H1 (cell line): ENCODE measurements around the gene TAF1B. TPM values are rescaled to one million over a fixed set of nuclear protein-coding genes. Genes with fewer than 3 reads are reported as not detected.

Experiments
- CTCF ChIA-PET: fragments of 300-600 bp; sonication (Branson Sonifier 250); formaldehyde crosslinking; loops from one replicate; lab custom pipeline; 2021; ENCODE audit not compliant: partially characterized antibody; lab: Charles Lee
- POLR2A ChIA-PET: fragments of 300-600 bp; sonication (Branson Sonifier 250); formaldehyde crosslinking; loops from one replicate; lab custom pipeline; 2021; ENCODE audit warnings: inconsistent platforms; ENCODE audit not compliant: partially characterized antibody; lab: Charles Lee
- DNase-seq, 2 experiments: peaks; one replicate each; pipeline versions ENCODE4 v3.0.0 to v3.0.0-alpha.2; 2010 to 2022; ENCODE audit warnings: low spot score in 2 of 2, low read depth in 1 of 2, mixed read lengths in 1 of 2
- FAIRE-seq: peaks from 2 replicates; lab custom pipeline; 2011; peaks lifted over from hg19 to GRCh38; lab: Jason Lieb, UNC
- H2AFZ ChIP-seq: 2 replicates; pipeline ENCODE4 v1.8.1; 2012; ENCODE audit warnings: low read length, inconsistent platforms
- H2AK5ac ChIP-seq: 2 replicates; pipeline ENCODE4 v1.6.1; 2013; ENCODE audit warnings: low read depth, low read length
- H2BK120ac ChIP-seq: replicated peaks from 2 replicates; pipeline ENCODE3; 2013; ENCODE audit warnings: low read depth, low read length, inconsistent platforms
- H2BK12ac ChIP-seq: 2 replicates; pipeline ENCODE4 v1.6.1; 2013; ENCODE audit warnings: low read depth, low read length
- H2BK15ac ChIP-seq: 2 replicates; pipeline ENCODE4 v1.6.1; 2013; ENCODE audit warnings: low read length
- H2BK20ac ChIP-seq: 2 replicates; pipeline ENCODE4 v1.6.1; 2013; ENCODE audit warnings: low read length
- H2BK5ac ChIP-seq: 2 replicates; pipeline ENCODE4 v1.6.1; 2013; ENCODE audit warnings: low read depth, low read length
- H3K14ac ChIP-seq: 2 replicates; pipeline ENCODE4 v1.6.1; 2013; ENCODE audit warnings: inconsistent platforms; ENCODE audit not compliant: insufficient read length
- H3K18ac ChIP-seq: 2 replicates; pipeline ENCODE4 v1.6.1; 2013; ENCODE audit warnings: low read length; ENCODE audit errors: extremely low read depth
- H3K23ac ChIP-seq: 2 replicates; pipeline ENCODE4 v1.6.1; 2013; ENCODE audit warnings: inconsistent platforms; ENCODE audit not compliant: insufficient read length
- H3K23me2 ChIP-seq: 2 replicates; pipeline ENCODE4 v1.6.1; 2013; ENCODE audit warnings: low read depth, low read length
- H3K27ac ChIP-seq: 2 replicates; pipeline ENCODE4 v1.6.1; 2011; ENCODE audit warnings: low read depth, low read length, inconsistent platforms
- H3K27me3 ChIP-seq, 4 experiments: replicated peaks in 1 of 4; 1 replicate in 1 of 4; 2 replicates in 3 of 4; pipeline versions ENCODE4 v1.6.1 to v1.8.1; 2011 to 2013; ENCODE audit warnings: low read length in 3 of 4, mild to moderate bottlenecking in 3 of 4, inconsistent platforms in 2 of 4, mixed read lengths in 2 of 4, moderate library complexity in 1 of 4; ENCODE audit not compliant: control insufficient read depth in 3 of 4, insufficient read depth in 3 of 4; ENCODE audit errors: extremely low read depth in 1 of 4
- H3K36me3 ChIP-seq, 4 experiments: 2 replicates each; pipeline versions ENCODE4 v1.6.1 to v1.8.1; 2011 to 2013; ENCODE audit warnings: mild to moderate bottlenecking in 4 of 4, low read length in 3 of 4, moderate library complexity in 2 of 4, control low read depth in 1 of 4, inconsistent platforms in 1 of 4; ENCODE audit not compliant: insufficient read depth in 4 of 4, control insufficient read depth in 2 of 4
- H3K4ac ChIP-seq: replicated peaks from 2 replicates; pipeline ENCODE3; 2013; ENCODE audit warnings: low read length, low read depth, mixed read lengths, inconsistent platforms; ENCODE audit not compliant: insufficient read length
- H3K4me1 ChIP-seq, 4 experiments: replicated peaks in 1 of 4; 1 replicate in 1 of 4; 2 replicates in 3 of 4; pipeline versions ENCODE4 v1.6.1 to v1.8.1; 2011 to 2013; ENCODE audit warnings: low read length in 3 of 4, inconsistent platforms in 2 of 4, mixed read lengths in 1 of 4; ENCODE audit not compliant: insufficient read depth in 4 of 4, control insufficient read depth in 3 of 4
- H3K4me2 ChIP-seq, 2 experiments: 2 replicates each; pipeline versions ENCODE4 v1.6.1 to v1.8.1; 2011 to 2013; ENCODE audit warnings: low read depth in 2 of 2, low read length in 2 of 2, control low read depth in 1 of 2, inconsistent platforms in 1 of 2, mild to moderate bottlenecking in 1 of 2; ENCODE audit not compliant: insufficient read depth in 1 of 2
- H3K4me3 ChIP-seq, 4 experiments: fragments of 200-600, 300-600 bp in 1 of 4; sonication (generic), shearing (Covaris generic), sonication (Bioruptor Twin) in 1 of 4; 2 replicates each; pipeline versions ENCODE4 v1.5.1 to v1.8.1; 2011 to 2016; ENCODE audit warnings: low read length in 4 of 4, low read depth in 3 of 4, control low read depth in 2 of 4, inconsistent platforms in 2 of 4, mild to moderate bottlenecking in 2 of 4, mixed read lengths in 1 of 4, moderate library complexity in 1 of 4; ENCODE audit not compliant: insufficient read depth in 2 of 4; ENCODE audit errors: extremely low read depth in 1 of 4
- H3K56ac ChIP-seq: replicated peaks from 2 replicates; pipeline ENCODE3; 2013; ENCODE audit warnings: low read depth, mild to moderate bottlenecking, mixed read lengths, low read length, inconsistent platforms; ENCODE audit not compliant: insufficient read length
- H3K79me1 ChIP-seq: 2 replicates; pipeline ENCODE4 v1.6.1; 2013; ENCODE audit warnings: low read depth, low read length, control low read depth
- H3K79me2 ChIP-seq, 2 experiments: 2 replicates each; pipeline versions ENCODE4 v1.6.1 to v1.8.1; 2012 to 2013; ENCODE audit warnings: low read length in 2 of 2, mild to moderate bottlenecking in 2 of 2, inconsistent platforms in 1 of 2; ENCODE audit not compliant: insufficient read depth in 2 of 2, control insufficient read depth in 1 of 2
- H3K9ac ChIP-seq, 4 experiments: replicated peaks in 1 of 4; 1 replicate in 1 of 4; 2 replicates in 3 of 4; pipeline versions ENCODE4 v1.6.1 to v1.8.1; 2011 to 2013; ENCODE audit warnings: low read depth in 3 of 4, low read length in 3 of 4, control low read depth in 2 of 4, mild to moderate bottlenecking in 2 of 4, moderate library complexity in 2 of 4, inconsistent platforms in 1 of 4; ENCODE audit errors: extremely low read depth in 1 of 4
- H3K9me3 ChIP-seq, 2 experiments: 2 replicates each; pipeline versions ENCODE4 v1.6.1 to v1.8.1; 2012 to 2013; ENCODE audit warnings: mild to moderate bottlenecking in 2 of 2, moderate library complexity in 2 of 2, control low read depth in 1 of 2, inconsistent platforms in 1 of 2, low read depth in 1 of 2, low read length in 1 of 2, mixed read lengths in 1 of 2; ENCODE audit not compliant: insufficient read depth in 2 of 2
- H4K20me1 ChIP-seq, 2 experiments: replicated peaks in 1 of 2; 2 replicates each; pipeline versions ENCODE3 to v1.8.1; 2011 to 2013; ENCODE audit warnings: inconsistent platforms in 2 of 2, low read length in 2 of 2, mild to moderate bottlenecking in 1 of 2; ENCODE audit not compliant: insufficient read depth in 2 of 2, control insufficient read depth in 1 of 2
- H4K5ac ChIP-seq: 2 replicates; pipeline ENCODE4 v1.6.1; 2013; ENCODE audit warnings: low read length, low read depth, mixed read lengths, inconsistent platforms; ENCODE audit not compliant: insufficient read length
- H4K8ac ChIP-seq: 2 replicates; pipeline ENCODE4 v1.8.0; 2013; ENCODE audit warnings: mild to moderate bottlenecking, moderate library complexity, low read length, inconsistent platforms; ENCODE audit not compliant: insufficient read depth; ENCODE audit errors: extremely low read depth
- H4K91ac ChIP-seq: replicated peaks from 2 replicates; pipeline ENCODE3; 2013; ENCODE audit warnings: low read length, mixed read lengths, inconsistent platforms; ENCODE audit not compliant: insufficient read length
- CBX8 ChIP-seq: fragments of 300-800, 300-1000 bp; sonication (generic); IDR thresholded peaks from 2 replicates; pipeline ENCODE4 v1.7.1; 2016; ENCODE audit warnings: low read depth, low read length, borderline replicate concordance
- RBBP5 ChIP-seq: IDR thresholded peaks from 2 replicates; pipeline ENCODE4 v1.7.1; 2012; ENCODE audit warnings: low read depth, mild to moderate bottlenecking, inconsistent platforms, low read length, moderate library complexity, borderline replicate concordance
- RNF2 ChIP-seq: fragments of 200-900, 300-1000 bp; sonication (generic); IDR thresholded peaks from 2 replicates; pipeline ENCODE4 v1.7.1; 2016; ENCODE audit warnings: borderline replicate concordance, low read depth, mild to moderate bottlenecking, antibody characterized with exemption, low read length; ENCODE audit not compliant: poor library complexity, severe bottlenecking; ENCODE audit errors: missing control alignments
- WGBS, 2 experiments: shearing (Covaris generic) in 1 of 2; methylation state at CpG; one replicate each; pipeline versions ENCODE4 v1.1.6 to v1.1.7; 2013 to 2015; ENCODE audit warnings: low lambda C conversion rate in 2 of 2, mixed read lengths in 2 of 2, inconsistent platforms in 1 of 2, low coverage in 1 of 2, missing lambda C conversion rate in 1 of 2; ENCODE audit not compliant: insufficient replicate concordance in 2 of 2, insufficient coverage in 1 of 2, insufficient read length in 1 of 2; ENCODE audit errors: extremely low coverage in 1 of 2, missing lambda C conversion rate in 1 of 2; 5-methylcytosine and 5-hydroxymethylcytosine counted together
- polyA plus RNA-seq, 7 experiments: library from polyadenylated mRNA; depleted of rRNA in 3 of 7; stranded (reverse) in 5 of 7; unstranded in 2 of 7; fragments of >200 nt in 5 of 7; fragments of 200-250 nt in 2 of 7; gene quantifications; 1 replicate in 5 of 7; 2 replicates in 1 of 7; 4 replicates in 1 of 7; pipeline versions ENCODE4 v1.2.1 to v1.2.3, GENCODE V29; 2011 to 2013; ENCODE audit warnings: missing spikeins in 2 of 7, mixed read lengths in 2 of 7
- total RNA-seq: library from RNA; stranded (reverse); fragmentation: NEBNext Ultra II Directional; extraction: Animal tissue kit (Norgen Biotek cat#: 25700); gene quantifications from 2 replicates; pipeline ENCODE4 v1.2.1, GENCODE V29; 2021
- TF ChIP-seq, protein P1 (sequence below): IDR thresholded peaks from 2 replicates; pipeline ENCODE4 v1.6.1; 2012; ENCODE audit warnings: inconsistent platforms

The TAF1B gene
- total and polyA plus RNA-seq, 2 of the 8 experiments (the other 6 are each of a cell fraction or from before 2014, with no cell fraction given) = 6.6 to 25.2 TPM

DNA sequence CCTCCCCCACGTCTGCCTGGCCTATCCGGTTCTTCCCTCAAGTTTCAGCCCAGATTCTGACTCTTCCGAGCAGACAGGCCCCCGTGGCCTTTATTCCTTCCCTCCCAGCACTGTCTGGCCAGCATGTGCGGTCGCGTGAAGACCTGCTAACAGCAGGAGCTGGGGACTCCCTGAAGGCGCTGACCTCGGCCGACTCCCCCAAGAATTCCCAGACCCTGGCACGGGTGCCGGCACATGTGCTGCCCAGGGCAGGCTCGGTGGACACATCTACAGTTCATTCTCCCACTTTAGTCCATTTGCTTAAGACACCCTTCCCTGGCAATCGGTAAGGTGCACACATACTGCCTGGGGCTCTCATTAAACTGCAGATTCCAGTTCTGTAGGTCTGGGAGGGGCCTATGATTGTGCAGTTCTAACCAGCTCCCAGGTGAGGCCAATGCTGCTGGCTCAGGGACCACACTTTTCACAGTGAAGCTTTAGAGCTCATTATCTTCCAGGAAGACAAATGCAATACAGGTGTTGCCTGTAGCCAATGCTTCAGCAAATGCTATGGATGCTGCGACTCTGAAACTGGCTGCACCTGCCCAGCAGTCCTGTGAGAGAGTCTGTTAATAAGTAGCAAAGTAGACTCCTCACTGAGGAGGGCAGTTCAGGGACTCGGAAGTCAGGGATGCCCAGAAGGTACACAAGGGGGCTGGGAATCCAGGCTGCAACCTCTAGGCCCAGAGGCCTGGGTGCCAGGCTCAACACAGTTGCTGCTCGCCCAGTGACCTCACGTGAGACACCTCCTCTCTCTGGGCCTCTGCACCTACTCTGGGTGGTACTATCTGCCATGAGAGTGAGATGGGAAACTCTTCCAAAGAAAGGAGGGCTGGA, 45.4 kb upstream of the TAF1B start:
- H3K23me2 ChIP-seq = no peaks in the 10 kb centered on the region
- H4K8ac ChIP-seq = no peak overlapping the region
- H3K14ac ChIP-seq = no peak overlapping the region
- FAIRE-seq (no peak), DNase-seq (no peak)
- no peak overlapping the region for H3K9ac ChIP-seq
- 83% methylated on average over 18 of the region's 18 CpGs; no CpG with 5 or more reads in 1 of the 2 experiments for WGBS, 2 experiments
- no peak overlapping the region for H2AFZ ChIP-seq
- no peak overlapping the region for H2BK120ac ChIP-seq
- no peak overlapping the region for H3K4me3 ChIP-seq
- H4K20me1 ChIP-seq = no peaks in the 10 kb centered on the region
- H3K56ac ChIP-seq = no peak overlapping the region
- H4K91ac ChIP-seq = no peak overlapping the region
- H2BK15ac ChIP-seq = 0 out of 2 replicates have a peak overlapping the region, but pooled peaks have one; percentile 74
- no peak overlapping the region for H3K27ac ChIP-seq
- no peak for TF ChIP-seq CBX8
- TF ChIP-seq RBBP5 = no peak
- no peak for TF ChIP-seq RNF2
- TF ChIP-seq, protein P1, sequence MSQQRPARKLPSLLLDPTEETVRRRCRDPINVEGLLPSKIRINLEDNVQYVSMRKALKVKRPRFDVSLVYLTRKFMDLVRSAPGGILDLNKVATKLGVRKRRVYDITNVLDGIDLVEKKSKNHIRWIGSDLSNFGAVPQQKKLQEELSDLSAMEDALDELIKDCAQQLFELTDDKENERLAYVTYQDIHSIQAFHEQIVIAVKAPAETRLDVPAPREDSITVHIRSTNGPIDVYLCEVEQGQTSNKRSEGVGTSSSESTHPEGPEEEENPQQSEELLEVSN = no peak
- H3K36me3 ChIP-seq = no peaks in the 10 kb centered on the region; a peak in 1 of 8 replicates
- POLR2A ChIA-PET = interaction anchor here (0.9 to 1.0 kb wide), 2 partner anchors 16 to 46 kb away, joined by 3 read pairs; partner anchors contain the start of gene TAF1B
- peaks cover 0 to 8% (median 2%) of the 10 kb centered on the region in 4 experiments; a peak in 4 of 7 replicates for H3K4me1 ChIP-seq
- no peak overlapping the region for H2BK20ac ChIP-seq
- no peak overlapping the region for H3K23ac ChIP-seq
- H3K79me1 ChIP-seq = no peaks in the 10 kb centered on the region
- H3K4ac ChIP-seq = no peak overlapping the region
- no peak overlapping the region for H2AK5ac ChIP-seq
- no peaks in the 10 kb centered on the region for H3K9me3 ChIP-seq
- CTCF ChIA-PET = interaction anchor here (0.6 to 13.3 kb wide), 12 partner anchors 10 to 273 kb away, joined by 3 to 118 read pairs (median 4); partner anchors contain the start of genes ADAM17 and TAF1B
- H3K4me2 ChIP-seq = no peak overlapping the region
- no peaks in the 10 kb centered on the region for H3K27me3 ChIP-seq
- H2BK5ac ChIP-seq = no peak overlapping the region
- no peak overlapping the region for H2BK12ac ChIP-seq
- no peak overlapping the region for H4K5ac ChIP-seq
- no peaks in the 10 kb centered on the region for H3K79me2 ChIP-seq
- H3K18ac ChIP-seq = no peak overlapping the region
